ENCODE data around the gene OR6B3.
A peak's percentile ranks its signal among the peaks of the same experiment; 100 is the strongest.
"Not testable (repeated sequence)": the region's sequence is repeated elsewhere in the genome, so short reads cannot be mapped to it uniquely, and the experiment has no call there.

Gene OR6B3

DNA sequence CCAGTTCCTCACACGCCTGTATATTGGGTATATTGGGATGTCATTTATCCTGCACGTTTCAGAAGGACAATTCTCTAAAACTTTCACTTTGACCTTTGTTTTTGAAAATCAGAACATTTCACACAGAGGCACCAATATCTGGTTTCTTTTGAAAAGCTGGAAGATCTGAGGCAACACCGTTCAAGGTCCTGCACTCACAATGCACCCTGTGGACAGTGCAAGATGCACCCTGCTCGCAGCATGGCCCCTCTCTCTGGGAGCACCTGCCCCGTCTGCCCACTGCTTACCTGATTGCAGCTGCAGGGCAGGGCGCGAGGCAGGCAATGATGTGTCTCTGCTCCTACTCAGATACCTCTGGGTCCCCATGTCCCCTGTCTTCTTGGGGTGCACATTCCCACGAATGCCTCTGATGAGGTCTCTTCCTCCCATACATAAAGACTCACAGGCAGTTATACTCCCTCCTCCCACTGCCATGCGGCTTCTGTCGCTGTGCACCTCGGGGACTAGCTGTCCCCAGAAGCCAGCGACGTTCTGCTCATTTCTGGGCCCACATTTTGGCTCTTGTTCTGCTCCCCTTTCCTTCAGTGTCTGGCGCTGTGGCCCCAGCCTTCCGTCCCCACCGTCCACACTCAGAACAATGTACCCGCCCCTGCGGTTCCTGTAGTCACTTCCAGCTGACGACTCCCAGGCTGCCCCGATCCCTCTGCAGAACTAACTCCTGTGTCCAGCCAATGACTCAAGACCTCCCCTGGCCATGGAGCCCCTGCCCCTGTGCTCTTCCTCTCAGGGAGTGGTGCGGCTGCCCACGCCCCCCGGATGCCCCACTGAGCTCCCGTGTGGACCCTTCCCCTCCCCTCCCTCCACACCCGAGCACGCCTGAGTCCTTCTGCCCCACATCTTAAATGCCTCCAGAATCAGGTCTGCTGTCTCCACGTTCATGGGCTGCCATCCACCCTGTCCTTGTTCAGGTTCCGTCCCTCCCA is at the start of gene OR6B3:
OR6B3 (minus strand) TSS at position 349 of the 983 bp plus-strand sequence.
- no peak for DNase-seq (ENCODE audit: low spot score)

DNA sequence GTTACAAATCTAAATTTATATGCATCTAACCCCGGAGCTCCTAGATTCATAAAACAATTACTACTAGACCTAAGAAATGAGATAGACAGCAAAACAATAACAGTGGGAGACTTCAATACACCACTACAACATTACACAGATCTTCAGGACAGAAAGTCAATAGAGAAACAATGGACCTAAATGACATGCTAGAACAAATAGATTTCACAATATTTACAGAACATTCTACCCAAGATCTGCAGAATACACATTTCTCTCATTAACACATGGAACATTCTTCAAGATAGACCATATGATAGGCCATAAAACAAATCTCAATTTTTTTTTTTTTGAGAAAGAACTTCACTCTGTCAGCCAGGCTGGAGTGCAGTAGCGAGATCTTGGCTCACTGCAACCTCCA is 45.0 kb upstream of the OR6B3 start:
- no peak for DNase-seq (ENCODE audit: low spot score)

- DNase-seq (ENCODE audit: low spot score), result no peak
Measured at GRCh38 chr2:240095556-240096523, 42.5 kb upstream of the OR6B3 start.

DNA sequence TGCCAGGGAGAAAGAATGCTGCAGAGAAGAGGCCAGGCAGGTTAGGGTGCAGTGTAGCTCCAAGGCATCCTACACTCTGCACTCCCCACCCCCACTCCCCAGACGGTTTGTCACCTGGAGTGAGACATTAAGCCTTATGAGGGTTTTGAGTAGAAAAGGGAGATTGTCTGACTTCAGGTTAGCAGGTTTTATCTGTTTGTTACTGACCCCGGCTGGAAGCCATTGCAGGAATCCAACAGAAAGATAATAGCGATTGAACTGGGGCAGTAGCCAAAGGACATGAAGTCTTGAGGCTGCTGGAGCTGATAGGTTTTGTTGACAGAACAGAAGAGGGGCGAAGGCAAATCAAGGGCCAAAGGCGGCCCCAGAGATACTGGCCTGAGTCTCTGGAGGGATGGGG is 36.0 kb upstream of the OR6B3 start:
- no peak for DNase-seq (ENCODE audit: low spot score)

DNA sequence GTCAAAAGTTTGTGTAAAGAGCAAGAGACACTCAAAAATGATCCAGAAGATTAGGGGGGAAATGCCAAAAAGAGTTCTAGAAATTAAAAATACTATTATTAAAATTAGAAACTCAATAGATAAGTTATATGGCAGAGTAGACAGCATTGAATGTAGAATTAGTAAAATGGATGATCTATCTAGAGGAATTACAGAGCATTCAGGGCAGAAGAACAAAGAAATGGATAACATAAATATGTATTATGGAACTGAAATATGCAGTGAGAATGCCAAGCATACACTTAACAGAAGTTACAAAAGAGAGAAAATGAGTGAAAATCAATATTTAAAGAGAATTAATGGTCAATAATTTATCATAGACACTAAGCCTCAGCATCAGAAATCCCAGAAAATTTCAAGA is 33.2 kb upstream of the OR6B3 start:
- no peak for DNase-seq (ENCODE audit: low spot score)

- no peak for DNase-seq (ENCODE audit: low spot score)
Measured at GRCh38 chr2:240078631-240079030, 25.3 kb upstream of the OR6B3 start.

GRCh38 chr2:240077442-240077841 is 24.1 kb upstream of the OR6B3 start:
- DNase-seq (ENCODE audit: low spot score), result no peak

- no peak for DNase-seq (ENCODE audit: low spot score)
Measured at GRCh38 chr2:240074545-240074944, 21.2 kb upstream of the OR6B3 start.

GRCh38 chr2:240070907-240071306 is 17.6 kb upstream of the OR6B3 start:
- DNase-seq (ENCODE audit: low spot score), result no peak

DNA sequence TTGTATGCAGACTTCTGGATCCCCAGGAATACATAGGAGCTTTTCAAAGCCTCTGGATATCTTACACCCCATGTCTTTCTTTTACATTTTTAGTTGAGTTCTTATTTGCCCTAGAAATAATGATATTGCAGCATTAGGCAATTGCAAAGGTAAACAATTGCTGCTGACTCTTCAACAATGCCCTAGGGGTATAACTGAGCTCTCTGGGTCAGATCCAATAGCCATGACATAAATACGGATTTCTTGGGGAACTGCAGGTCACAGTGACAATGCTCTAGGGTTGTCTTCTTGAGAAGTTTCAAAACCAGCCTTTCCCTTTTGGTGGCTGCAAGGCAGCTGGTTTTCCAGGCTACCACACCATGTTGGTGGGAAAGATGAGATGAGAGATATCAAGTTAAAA is 16.5 kb upstream of the OR6B3 start:
- DNase-seq (ENCODE audit: low spot score), result no peak

DNA sequence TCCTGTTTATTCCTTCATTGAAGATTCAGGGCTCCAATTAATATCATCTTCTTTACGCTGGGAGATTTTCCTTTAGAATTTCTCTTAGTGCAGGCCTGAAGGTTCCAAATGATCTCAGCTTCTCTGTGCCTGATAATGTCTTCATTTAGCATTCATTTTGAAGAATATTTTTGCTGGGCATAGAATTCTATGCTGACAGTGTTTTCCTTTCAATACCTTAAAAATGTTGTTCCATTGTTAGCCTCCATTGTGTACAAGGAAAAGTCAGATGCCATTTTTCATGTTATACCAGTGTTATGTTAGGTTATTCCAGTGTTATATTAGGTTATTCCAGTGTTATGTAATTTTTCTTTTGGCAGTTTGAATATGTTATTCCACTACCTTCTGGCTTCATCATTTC is 14.9 kb upstream of the OR6B3 start:
- no peak for DNase-seq (ENCODE audit: low spot score)

- no peak for DNase-seq (ENCODE audit: low spot score)
Measured at GRCh38 chr2:240066489-240066888, 13.2 kb upstream of the OR6B3 start.

DNA sequence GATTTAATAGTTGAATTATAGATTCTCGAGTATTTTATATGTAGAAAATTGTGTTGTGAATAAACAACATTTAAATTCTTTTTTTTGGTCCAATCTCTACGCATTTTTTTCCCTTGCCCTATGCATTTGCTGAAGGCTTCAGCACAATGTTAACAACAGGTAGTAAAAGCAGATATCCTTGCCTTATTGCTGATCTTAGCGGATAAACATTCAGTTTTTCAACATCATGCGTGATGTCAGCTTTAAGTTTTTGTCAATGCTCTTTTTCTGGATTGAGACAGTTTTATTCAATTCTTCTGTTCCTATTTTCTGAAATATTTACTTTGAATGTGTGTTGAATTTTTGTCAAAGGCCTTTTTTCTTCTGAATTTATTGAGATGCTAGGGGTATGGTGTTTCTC is 11.6 kb upstream of the OR6B3 start:
- no peak for DNase-seq (ENCODE audit: low spot score)

DNA sequence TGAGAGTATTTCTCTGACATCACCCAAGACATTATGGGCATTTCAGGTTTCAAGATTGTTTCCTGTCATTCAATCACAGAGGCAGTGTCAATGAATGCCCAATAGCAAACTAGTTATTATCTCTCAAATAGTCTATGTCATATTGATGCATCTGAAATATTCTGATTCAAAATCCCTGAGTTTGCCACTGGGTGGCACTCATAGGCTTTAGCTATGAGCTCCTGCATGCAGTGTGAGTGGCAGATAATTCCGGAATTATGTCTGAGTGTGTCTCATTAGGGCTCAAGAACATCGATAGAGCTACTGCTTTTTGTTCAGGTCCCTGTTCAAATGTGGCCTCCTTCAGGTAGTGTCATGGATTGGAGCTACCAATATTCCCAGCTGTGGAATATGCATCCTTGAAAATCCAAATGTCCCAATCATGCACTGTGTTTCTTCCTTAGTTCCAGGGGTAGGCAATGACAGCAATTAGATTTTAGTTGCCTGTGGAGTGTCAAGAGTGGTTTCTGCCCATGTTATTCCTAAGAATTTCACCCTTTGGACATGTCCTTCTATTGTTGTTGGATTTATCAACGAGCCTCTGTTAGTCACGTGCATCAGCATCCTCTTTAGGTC is 7.8 kb upstream of the OR6B3 start:
- DNase-seq (ENCODE audit: low spot score), result peak; percentile 30

DNA sequence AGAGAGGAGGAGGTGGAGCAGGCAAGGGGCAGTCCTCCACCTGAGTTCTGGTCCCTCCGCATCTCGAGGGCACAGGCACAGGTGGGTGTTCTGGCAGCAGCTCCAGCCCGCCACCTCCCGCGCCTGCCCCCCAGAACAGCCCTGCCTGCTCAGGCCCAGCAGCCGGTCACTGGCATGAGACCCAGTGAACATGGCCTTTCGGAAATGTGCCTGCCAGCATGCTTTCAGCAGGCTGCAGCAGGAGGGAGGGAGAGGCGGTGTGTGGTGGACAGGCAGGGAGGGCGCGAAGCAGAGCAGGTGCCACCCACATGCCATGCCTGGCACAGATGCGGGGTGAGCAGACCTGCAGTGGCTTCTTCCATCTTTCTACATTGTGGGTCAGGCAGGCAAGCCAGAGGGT is 3.4 kb upstream of the OR6B3 start:
- DNase-seq (ENCODE audit: low spot score), result no peak

DNA sequence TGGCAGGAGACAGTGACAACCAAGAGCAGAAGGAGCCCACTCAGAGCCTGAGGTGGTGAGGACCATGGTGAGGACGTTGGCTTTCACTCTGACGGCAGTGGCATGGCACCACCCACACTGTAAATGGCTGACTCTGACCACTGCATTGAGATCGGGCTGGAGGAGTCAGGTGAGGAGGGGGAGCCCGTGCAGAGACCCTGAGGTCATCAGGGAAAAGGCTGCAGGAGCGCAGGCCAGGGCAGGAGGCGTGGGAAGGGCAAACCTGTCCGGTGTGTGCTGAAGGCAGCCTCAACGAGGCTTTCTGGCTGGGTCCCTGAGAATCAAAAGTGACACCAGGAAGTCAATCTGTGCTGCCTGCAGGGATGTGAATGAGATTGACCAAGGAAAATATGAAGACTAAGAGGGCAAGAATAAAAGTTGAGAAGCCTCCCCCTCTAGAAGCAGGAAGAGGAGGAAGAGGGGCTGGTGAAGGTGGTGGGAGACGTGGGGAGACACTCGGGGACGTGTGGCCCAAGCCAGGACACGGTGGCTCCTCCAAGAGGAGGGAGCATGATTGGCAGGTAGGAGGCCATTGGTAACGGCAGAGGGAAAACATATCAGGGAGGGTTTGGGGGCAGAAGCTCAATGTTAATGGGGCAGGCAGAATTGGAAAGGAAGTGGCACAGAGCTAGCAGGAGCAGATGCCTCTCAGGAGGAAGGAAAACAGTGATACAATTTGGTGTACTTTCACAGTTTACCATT is 2.0 kb upstream of the OR6B3 start:
- no peak for DNase-seq (ENCODE audit: low spot score)

DNA sequence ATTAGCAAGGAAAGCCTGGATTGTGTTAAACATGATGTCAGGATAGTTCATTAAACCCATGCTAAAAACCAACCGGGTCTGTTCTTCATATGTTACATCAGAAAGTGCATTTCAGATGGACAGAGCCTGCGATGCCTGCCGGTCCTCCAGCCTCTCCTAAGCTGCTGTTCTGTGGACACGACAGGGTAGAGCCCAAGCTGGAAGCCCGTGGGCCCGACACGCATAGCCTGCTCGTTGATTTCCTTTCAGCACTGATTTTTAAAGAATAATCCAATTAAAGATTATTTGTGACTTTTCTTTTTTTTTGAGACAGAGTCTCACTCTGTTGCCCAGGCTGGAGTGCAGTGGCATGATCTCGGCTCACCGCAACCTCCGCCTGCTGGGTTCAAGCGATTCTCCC is 797 bp downstream of the OR6B3 start:
- no peak for DNase-seq (ENCODE audit: low spot score)

GRCh38 chr2:240051697-240052096 is 1.6 kb downstream of the OR6B3 start:
- no peak for DNase-seq (ENCODE audit: low spot score)

DNA sequence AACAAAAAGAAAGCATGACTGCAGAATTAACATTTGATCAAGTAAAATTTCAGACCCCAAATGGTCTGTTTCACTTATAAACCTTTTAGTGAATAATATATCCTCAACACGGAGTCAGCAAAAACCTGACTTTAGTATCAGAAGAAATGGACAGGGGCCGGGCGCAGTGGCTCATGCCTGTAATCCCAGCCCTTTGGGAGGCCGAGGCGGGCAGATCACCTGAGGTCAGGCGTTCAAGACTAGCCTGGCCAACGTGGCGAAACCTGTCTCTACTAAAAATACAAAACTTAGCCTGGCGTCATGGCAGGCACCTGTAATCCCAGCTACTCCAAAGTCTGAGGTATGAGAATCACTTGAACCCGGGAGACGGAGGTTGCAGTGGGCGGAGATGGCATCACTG is 3.0 kb downstream of the OR6B3 start:
- no peak for DNase-seq (ENCODE audit: low spot score)

- DNase-seq (ENCODE audit: low spot score), result no peak
Measured at GRCh38 chr2:240048237-240048636, 5.1 kb downstream of the OR6B3 start.

- DNase-seq (ENCODE audit: low spot score), result no peak
Measured at GRCh38 chr2:240045098-240045497, 8.2 kb downstream of the OR6B3 start.

DNA sequence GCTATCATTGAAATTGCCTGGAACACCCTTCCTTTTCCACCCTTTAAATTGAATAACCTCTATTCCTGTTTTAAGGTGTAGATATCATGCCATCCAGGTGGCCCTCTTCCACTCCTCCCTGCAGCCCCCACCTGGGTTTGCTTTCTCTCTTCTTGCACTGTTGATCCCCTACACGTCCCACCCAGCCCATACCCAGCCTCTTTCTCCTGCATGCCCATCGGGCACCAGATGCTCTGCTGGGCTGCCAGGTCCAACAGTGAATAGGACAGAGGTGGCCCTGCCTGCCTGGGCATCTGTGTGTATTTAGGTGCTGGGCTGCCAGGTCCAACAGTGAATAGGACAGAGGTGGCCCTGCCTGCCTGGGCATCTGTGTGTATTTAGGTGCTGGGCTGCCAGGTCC is 9.2 kb downstream of the OR6B3 start:
- not testable (repeated sequence) for DNase-seq (ENCODE audit: low spot score)

Measured in HuH-7 (cell line).